C4-2B (cell line): ENCODE measurements around the gene PLXND1.

Experiments
- CTCF ChIP-seq: fragments of 450-650 bp; conservative IDR thresholded peaks from 2 replicates; pipeline ENCODE4 v1.5.1; 2017; ENCODE audit warnings: mild to moderate bottlenecking
- ZFX ChIP-seq: fragments of 450-650 bp; IDR thresholded peaks from 2 replicates; pipeline ENCODE4 v1.6.1; 2017

GRCh38 chr3:129592381-129593131 lies 13.9 kb downstream of the PLXND1 start:
- no peak for TF ChIP-seq CTCF
- no peak for TF ChIP-seq ZFX
